Dendritic cell treated with granulocyte-macrophage colony-stimulating factor and Interleukin-4, amounts not matched to agents 40 ng/mL and 50 ng/mL, for 4 days (primary cell): ENCODE measurements around the gene MELK.
"Not testable (repeated sequence)": the region's sequence is repeated elsewhere in the genome, so short reads cannot be mapped to it uniquely, and the experiment has no call there.

Experiments
- H3K27ac Mint-ChIP-seq: one replicate; pipeline ENCODE4 v1.8.0; 2022; ENCODE audit warnings: mild to moderate bottlenecking, mixed read lengths
- H3K27me3 Mint-ChIP-seq: one replicate; pipeline ENCODE4 v1.8.0; 2022; ENCODE audit warnings: mild to moderate bottlenecking, mixed read lengths
- H3K36me3 Mint-ChIP-seq: one replicate; pipeline ENCODE4 v1.8.0; 2022; ENCODE audit warnings: low read depth, mixed read lengths
- H3K4me1 Mint-ChIP-seq: one replicate; pipeline ENCODE4 v1.8.0; 2022; ENCODE audit warnings: low read depth, mixed read lengths
- H3K4me3 Mint-ChIP-seq: one replicate; pipeline ENCODE4 v1.8.0; 2022; ENCODE audit warnings: mild to moderate bottlenecking, moderate library complexity, mixed read lengths
- H3K9me3 Mint-ChIP-seq: one replicate; pipeline ENCODE4 v1.8.0; 2022; ENCODE audit warnings: mixed read lengths
- intact Hi-C: fragments of 100-400 bp; cut with micrococcal nuclease; formaldehyde crosslinking; loops from one replicate; pipeline ENCODE4 v1.15.0; 2022

The MELK gene

DNA sequence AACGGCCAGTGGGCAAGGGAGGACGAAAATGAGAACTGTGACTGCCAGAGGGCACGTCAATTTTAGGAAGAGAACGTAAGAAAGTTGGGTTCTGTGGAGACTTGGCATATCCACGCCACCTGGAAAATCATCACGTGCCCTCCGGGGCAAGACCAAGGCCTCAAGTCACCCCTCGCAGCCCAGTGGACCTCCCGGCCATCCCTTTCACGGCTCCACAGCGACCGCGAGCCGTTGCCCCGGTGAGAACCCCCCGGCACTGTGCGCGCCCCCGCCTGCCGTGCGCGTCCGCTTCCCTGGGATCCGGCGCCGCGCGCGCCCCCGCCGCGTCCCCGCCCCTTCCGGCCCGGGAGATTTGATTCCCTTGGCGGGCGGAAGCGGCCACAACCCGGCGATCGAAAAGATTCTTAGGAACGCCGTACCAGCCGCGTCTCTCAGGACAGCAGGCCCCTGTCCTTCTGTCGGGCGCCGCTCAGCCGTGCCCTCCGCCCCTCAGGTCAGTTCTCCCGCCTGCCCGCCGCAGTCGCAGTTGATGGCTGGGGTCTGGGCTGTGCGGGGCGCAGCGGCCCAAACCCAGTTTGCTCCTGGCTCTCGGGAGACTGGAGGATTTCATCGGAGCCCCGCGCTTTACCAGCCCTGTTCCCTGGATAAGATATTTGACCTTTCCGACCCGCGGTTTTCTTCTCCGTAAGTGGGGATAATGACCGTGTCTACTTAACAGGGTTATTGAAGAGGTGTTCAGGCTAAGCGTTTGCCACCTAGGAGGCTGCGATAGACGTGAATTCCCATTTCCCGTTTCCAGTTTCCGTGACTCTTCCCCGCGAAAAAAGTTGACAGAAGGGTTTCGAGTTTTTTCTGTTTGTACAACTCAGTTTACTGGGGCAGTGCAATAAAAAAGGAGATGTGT is at the start of gene MELK:
Gene MELK (plus strand): TSS at position 381 of the 904 bp plus-strand sequence. CDS start 8,787 bp downstream, outside the sequence.
- H3K4me1 Mint-ChIP-seq, result peaks cover 21% of the 10 kb centered on the region
- no peaks in the 10 kb centered on the region for H3K9me3 Mint-ChIP-seq
- intact Hi-C loops, result loop anchor here (5.0 to 10.0 kb wide), 2 partner anchors 85 to 572 kb away; no protein-coding TSS in a partner anchor
- H3K27ac Mint-ChIP-seq, result peak within 1 kb of the TSS; percentile 84
- H3K36me3 Mint-ChIP-seq, result peaks cover 8% of the 10 kb centered on the region
- H3K4me3 Mint-ChIP-seq, result peak within 1 kb of the TSS; percentile 88
- H3K27me3 Mint-ChIP-seq, result peaks cover 2% of the 10 kb centered on the region

GRCh38 chr9:36530224-36530623 is 42.5 kb upstream of the MELK start:
- H3K36me3 Mint-ChIP-seq, result no peaks in the 10 kb centered on the region
- intact Hi-C loops, result no loop called here
- no peak overlapping the region for H3K4me3 Mint-ChIP-seq
- no peaks in the 10 kb centered on the region for H3K9me3 Mint-ChIP-seq
- peaks cover 6% of the 10 kb centered on the region for H3K27me3 Mint-ChIP-seq
- no peak overlapping the region for H3K27ac Mint-ChIP-seq
- no peaks in the 10 kb centered on the region for H3K4me1 Mint-ChIP-seq

- Mint-ChIP-seq H3K27ac (no peak overlapping the region), H3K4me3 (no peak overlapping the region), H3K9me3 (no peaks in the 10 kb centered on the region), H3K36me3 (no peaks in the 10 kb centered on the region), H3K27me3 (peaks cover 6% of the 10 kb centered on the region), H3K4me1 (no peaks in the 10 kb centered on the region)
- intact Hi-C loops, result no loop called here
These were observed 40.3 kb upstream of the MELK start for GRCh38 chr9:36532353-36532752.

DNA sequence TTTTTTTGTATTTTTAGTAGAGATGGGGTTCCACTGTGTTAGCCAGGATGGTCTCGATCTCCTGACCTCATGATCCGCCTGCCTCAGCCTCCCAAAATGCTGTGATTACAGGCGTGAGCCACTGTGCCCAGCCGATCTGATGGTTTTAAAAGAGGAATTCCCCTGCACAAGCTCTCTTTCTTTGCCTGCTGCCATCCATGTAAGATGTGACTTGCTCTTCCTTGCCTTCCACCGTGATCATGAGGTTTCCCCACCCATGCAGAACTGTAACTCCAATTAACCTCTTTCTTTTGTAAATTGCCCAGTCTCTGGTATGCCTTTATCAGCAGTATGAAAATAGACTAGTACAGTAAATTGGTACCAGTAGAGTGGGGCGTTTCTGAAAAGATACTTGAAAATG is 39.0 kb upstream of the MELK start:
- intact Hi-C loops, H3K36me3 Mint-ChIP-seq, H3K27me3 Mint-ChIP-seq, H3K4me1 Mint-ChIP-seq, H3K4me3 Mint-ChIP-seq, H3K9me3 Mint-ChIP-seq, H3K27ac Mint-ChIP-seq: not testable (repeated sequence)

DNA sequence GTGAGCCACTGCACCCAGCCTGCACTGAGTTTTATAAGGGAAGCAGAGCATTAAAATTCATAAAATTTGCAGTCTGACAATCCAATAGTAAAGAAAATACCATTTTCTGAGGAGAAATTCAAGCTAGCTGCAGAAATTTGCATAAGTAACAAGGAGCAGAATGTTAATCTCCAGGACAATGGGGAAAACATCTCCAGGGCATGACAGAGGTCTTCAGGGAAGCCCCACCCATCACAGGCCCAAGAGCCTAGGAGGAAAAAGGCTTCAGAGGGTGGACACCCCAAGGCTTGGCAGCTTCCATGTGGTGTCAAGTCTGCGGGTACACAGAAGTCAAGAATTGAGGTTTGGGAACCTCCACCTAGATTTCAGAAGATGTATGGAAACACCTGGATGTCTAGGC is 37.6 kb upstream of the MELK start:
- Mint-ChIP-seq H3K36me3 (no peaks in the 10 kb centered on the region), H3K9me3 (no peaks in the 10 kb centered on the region), H3K27me3 (peaks cover 6% of the 10 kb centered on the region), H3K4me3 (no peak overlapping the region), H3K4me1 (no peaks in the 10 kb centered on the region), H3K27ac (no peak overlapping the region)
- intact Hi-C loops, result no loop called here

DNA sequence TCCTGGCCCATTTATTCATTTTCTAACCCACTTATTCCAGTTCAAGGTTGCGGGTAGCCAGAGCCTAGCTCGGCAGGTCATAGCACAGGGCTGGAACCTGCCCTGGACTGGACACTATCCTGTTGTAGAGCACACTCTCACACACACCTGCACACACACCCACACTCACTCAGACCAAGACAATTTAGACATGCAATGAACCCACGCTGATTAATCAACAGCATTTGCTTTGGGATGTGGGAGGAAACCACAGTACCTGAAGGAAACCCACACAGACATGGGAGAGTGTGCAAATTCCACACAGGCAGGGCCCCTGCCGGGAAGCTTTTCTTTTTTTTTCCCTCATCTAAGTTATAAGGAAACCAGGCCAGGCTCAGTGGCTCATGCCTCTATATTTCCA is 34.8 kb upstream of the MELK start:
- Mint-ChIP-seq H3K27ac (no peak overlapping the region), H3K36me3 (no peaks in the 10 kb centered on the region), H3K4me1 (no peaks in the 10 kb centered on the region), H3K9me3 (no peaks in the 10 kb centered on the region), H3K27me3 (peaks cover 4% of the 10 kb centered on the region), H3K4me3 (no peak overlapping the region)
- intact Hi-C loops, result no loop called here

GRCh38 chr9:36542355-36542754 is 30.3 kb upstream of the MELK start:
- Mint-ChIP-seq H3K4me1 (no peaks in the 10 kb centered on the region), H3K36me3 (no peaks in the 10 kb centered on the region), H3K27me3 (no peaks in the 10 kb centered on the region), H3K9me3 (no peaks in the 10 kb centered on the region), H3K4me3 (no peak overlapping the region), H3K27ac (no peak overlapping the region)
- intact Hi-C loops, result loop anchor here (5.0 kb wide), 1 partner anchor 80 kb away; no protein-coding TSS in a partner anchor

DNA sequence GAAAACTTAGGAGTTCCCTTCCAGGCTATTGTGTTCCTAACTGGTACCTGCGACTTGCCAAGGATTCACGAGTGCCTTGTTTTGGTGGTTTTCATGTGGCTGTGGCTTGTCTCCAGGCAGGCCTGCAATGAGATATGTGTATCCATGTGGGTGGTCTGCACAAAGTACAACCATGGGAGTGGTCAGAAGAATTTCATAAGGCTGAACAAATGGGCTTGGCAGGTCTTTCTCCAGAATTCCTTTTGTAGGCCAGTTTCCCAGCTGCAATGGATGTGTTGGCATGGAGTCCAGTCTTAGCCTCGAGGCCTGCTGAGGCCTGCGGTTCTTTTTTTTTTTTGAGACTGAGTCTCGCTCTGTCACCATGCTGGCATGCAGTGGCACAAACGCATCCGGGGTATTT is 28.8 kb upstream of the MELK start:
- peaks cover 2% of the 10 kb centered on the region for H3K27me3 Mint-ChIP-seq
- no peak overlapping the region for H3K4me3 Mint-ChIP-seq
- intact Hi-C loops, result loop anchor here (5.0 kb wide), 1 partner anchor 82 kb away; no protein-coding TSS in a partner anchor
- no peaks in the 10 kb centered on the region for H3K36me3 Mint-ChIP-seq
- no peaks in the 10 kb centered on the region for H3K9me3 Mint-ChIP-seq
- no peaks in the 10 kb centered on the region for H3K4me1 Mint-ChIP-seq
- no peak overlapping the region for H3K27ac Mint-ChIP-seq

- H3K27ac Mint-ChIP-seq, result no peak overlapping the region
- no peak overlapping the region for H3K4me3 Mint-ChIP-seq
- intact Hi-C loops, result no loop called here
- no peaks in the 10 kb centered on the region for H3K9me3 Mint-ChIP-seq
- no peaks in the 10 kb centered on the region for H3K36me3 Mint-ChIP-seq
- H3K27me3 Mint-ChIP-seq, result peaks cover 2% of the 10 kb centered on the region
- peaks cover 14% of the 10 kb centered on the region for H3K4me1 Mint-ChIP-seq
These were observed 25.1 kb upstream of the MELK start for GRCh38 chr9:36547598-36547997.

DNA sequence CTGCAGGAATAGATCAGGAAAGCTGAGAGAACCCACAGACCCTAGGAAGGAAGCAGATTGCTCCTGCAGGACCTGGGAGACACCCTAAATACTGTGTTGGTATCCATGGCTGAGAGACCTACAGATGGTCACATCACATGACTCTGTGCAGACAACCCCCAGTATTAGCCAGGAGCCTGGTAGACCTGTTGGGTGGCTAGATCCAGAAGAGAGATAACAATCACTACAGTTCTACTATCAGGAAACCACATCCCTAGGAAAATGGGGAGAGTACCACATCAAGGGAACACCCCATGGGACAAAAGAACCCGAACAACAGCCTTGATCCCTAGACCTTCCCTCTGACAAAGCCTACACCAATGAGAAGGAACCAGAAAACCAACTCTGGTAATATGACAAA is 24.2 kb upstream of the MELK start:
- H3K4me1 Mint-ChIP-seq, result peaks cover 14% of the 10 kb centered on the region
- peaks cover 2% of the 10 kb centered on the region for H3K27me3 Mint-ChIP-seq
- no peaks in the 10 kb centered on the region for H3K9me3 Mint-ChIP-seq
- H3K4me3 Mint-ChIP-seq, result no peak overlapping the region
- intact Hi-C loops, result no loop called here
- no peak overlapping the region for H3K27ac Mint-ChIP-seq
- H3K36me3 Mint-ChIP-seq, result no peaks in the 10 kb centered on the region

DNA sequence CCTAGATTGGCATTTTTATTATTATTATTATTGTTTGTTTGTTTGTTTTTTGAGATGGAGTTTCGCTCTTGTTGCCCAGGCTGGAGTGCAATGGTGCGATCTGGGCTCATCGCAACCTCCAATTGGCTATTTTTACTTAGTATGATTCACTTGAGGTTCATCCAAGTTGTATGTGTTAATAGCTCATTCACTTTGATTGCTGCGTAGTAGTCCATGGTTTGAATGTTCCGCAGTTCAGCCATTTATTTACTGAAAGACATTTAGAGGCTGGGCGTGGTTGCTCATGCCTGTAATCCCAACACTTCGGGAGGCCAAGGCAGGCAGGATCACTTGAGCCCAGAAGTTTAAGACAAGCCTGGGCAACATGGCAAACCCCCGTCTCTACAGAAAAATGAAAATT is 22.6 kb upstream of the MELK start:
- intact Hi-C loops, result loop anchor here (10.0 kb wide), 1 partner anchor 305 kb away; no protein-coding TSS in a partner anchor

GRCh38 chr9:36550631-36551098 is 22.0 kb upstream of the MELK start:
- H3K27me3 Mint-ChIP-seq, H3K27ac Mint-ChIP-seq, H3K4me3 Mint-ChIP-seq, H3K9me3 Mint-ChIP-seq, H3K36me3 Mint-ChIP-seq: not testable (repeated sequence)
- peaks cover 16% of the 10 kb centered on the region for H3K4me1 Mint-ChIP-seq
- intact Hi-C loops, result loop anchor here (10.0 kb wide), 1 partner anchor 306 kb away; no protein-coding TSS in a partner anchor

More for the DNA sequence above, 22.6 kb upstream of the MELK start:
- Mint-ChIP-seq H3K4me3 (no peak overlapping the region), H3K4me1 (peaks cover 14% of the 10 kb centered on the region), H3K36me3 (no peaks in the 10 kb centered on the region), H3K27ac (no peak overlapping the region), H3K9me3 (no peaks in the 10 kb centered on the region), H3K27me3 (peaks cover 2% of the 10 kb centered on the region)

- peaks cover 19% of the 10 kb centered on the region for H3K4me1 Mint-ChIP-seq
- H3K27ac Mint-ChIP-seq, result no peak overlapping the region
- H3K36me3 Mint-ChIP-seq, result no peaks in the 10 kb centered on the region
- peaks cover 2% of the 10 kb centered on the region for H3K27me3 Mint-ChIP-seq
- no peak overlapping the region for H3K4me3 Mint-ChIP-seq
- H3K9me3 Mint-ChIP-seq, result no peaks in the 10 kb centered on the region
- intact Hi-C loops, result loop anchor here (10.0 kb wide), 1 partner anchor 306 kb away; no protein-coding TSS in a partner anchor
These were observed 21.6 kb upstream of the MELK start for GRCh38 chr9:36551129-36551528.

GRCh38 chr9:36551910-36552309 is 20.8 kb upstream of the MELK start:
- intact Hi-C loops, result loop anchor here (10.0 kb wide), 1 partner anchor 307 kb away; no protein-coding TSS in a partner anchor
- Mint-ChIP-seq H3K4me3 (no peak overlapping the region), H3K9me3 (no peaks in the 10 kb centered on the region), H3K27ac (no peak overlapping the region), H3K27me3 (peaks cover 2% of the 10 kb centered on the region), H3K4me1 (peaks cover 19% of the 10 kb centered on the region), H3K36me3 (no peaks in the 10 kb centered on the region)
